ENCODE data around the gene SLC9C1. TPM values are rescaled to one million over a fixed set of nuclear protein-coding genes. Genes with fewer than 3 reads are reported as not detected.

The SLC9C1 gene
- total RNA-seq, 2 experiments from 2014 or later, result not detected

DNA sequence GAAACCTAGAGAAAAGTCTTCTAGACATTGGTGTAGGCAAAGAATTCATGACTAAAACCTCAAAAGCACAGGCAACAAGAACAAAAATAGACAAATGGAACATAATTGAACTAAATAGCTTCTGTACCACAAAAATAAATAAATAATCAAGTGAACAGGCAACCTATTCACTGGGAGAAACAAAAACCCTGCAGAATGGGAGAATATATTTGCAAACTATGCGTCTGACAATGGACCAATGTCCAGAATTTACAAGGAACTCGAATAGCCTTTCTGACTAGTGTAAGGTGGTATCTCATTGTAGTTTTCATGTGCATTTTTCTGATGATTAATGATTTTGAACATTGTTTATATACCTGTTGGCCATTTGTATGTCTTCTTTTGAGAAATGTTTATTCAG is 124.0 kb downstream of the SLC9C1 start:
- TF ChIP-seq, protein P1, sequence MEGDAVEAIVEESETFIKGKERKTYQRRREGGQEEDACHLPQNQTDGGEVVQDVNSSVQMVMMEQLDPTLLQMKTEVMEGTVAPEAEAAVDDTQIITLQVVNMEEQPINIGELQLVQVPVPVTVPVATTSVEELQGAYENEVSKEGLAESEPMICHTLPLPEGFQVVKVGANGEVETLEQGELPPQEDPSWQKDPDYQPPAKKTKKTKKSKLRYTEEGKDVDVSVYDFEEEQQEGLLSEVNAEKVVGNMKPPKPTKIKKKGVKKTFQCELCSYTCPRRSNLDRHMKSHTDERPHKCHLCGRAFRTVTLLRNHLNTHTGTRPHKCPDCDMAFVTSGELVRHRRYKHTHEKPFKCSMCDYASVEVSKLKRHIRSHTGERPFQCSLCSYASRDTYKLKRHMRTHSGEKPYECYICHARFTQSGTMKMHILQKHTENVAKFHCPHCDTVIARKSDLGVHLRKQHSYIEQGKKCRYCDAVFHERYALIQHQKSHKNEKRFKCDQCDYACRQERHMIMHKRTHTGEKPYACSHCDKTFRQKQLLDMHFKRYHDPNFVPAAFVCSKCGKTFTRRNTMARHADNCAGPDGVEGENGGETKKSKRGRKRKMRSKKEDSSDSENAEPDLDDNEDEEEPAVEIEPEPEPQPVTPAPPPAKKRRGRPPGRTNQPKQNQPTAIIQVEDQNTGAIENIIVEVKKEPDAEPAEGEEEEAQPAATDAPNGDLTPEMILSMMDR (IDR thresholded peaks at IDR 0.05), result no peak
- ATAC-seq (no peak), DNase-seq (no peak)
- Mint-ChIP-seq H3K27ac (no peak overlapping the region), H3K36me3 (ENCODE audit: low read depth) (no peaks in the 10 kb centered on the region), H3K9me3 (no peaks in the 10 kb centered on the region), H3K27me3 (no peaks in the 10 kb centered on the region), H3K4me1 (ENCODE audit: low read depth) (no peaks in the 10 kb centered on the region), H3K4me3 (no peak overlapping the region)
- intact Hi-C loops (cut with micrococcal nuclease), result no loop called here
- CTCF ChIA-PET, result no interaction called here
- POLR2A ChIA-PET, result no interaction called here

DNA sequence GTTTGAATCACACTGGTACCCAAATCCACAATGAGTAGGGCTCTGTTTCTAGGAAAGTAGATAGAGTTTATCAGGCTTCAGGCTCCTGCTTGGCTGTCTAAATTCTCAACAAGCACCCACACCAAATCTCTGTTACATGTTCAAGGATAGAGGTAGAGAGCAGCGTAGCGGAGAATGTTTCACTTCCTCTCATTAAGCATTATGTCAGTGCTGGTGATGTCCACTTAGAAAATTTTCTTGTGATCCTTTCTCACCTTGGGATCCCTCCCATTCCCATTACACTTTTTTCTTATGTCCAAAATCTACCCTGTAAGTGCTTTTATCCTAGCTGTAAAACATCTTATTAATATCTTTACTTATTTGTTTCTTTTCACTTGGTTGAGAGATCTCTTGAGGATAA is 126.3 kb downstream of the SLC9C1 start:
- TF ChIP-seq, protein P1 (IDR thresholded peaks at IDR 0.05), result no peak
- Mint-ChIP-seq H3K4me1 (ENCODE audit: low read depth) (no peaks in the 10 kb centered on the region), H3K27ac (no peak overlapping the region), H3K27me3 (no peaks in the 10 kb centered on the region), H3K36me3 (ENCODE audit: low read depth) (no peaks in the 10 kb centered on the region), H3K9me3 (no peaks in the 10 kb centered on the region), H3K4me3 (no peak overlapping the region)
- CTCF ChIA-PET, result interaction anchor here (0.5 to 2.0 kb wide), 2 partner anchors 56 to 319 kb away, joined by 3 to 6 read pairs; no protein-coding TSS in a partner anchor
- ATAC-seq, result no peak
- intact Hi-C loops (cut with micrococcal nuclease), result no loop called here
- DNase-seq, result no peak
- POLR2A ChIA-PET, result no interaction called here

DNA sequence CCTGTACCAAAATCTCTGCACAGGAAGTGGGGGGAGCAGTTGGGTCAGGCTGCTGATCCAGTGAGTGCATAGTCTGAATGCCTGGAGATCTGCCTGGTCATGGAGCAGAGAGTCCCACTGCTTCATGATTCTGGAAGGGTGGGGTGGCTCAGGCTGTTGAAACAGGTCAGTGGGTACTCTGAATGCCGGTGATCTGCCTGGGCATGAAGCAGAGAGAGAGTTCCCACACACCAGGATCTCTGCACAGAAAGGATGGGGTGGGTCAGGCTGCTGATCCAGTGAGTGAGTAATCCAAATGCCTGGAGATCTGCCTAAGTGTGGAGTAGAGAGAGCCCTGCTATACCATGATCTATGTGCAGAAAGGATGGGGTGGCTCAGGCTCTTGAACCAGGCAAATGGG is 144.9 kb downstream of the SLC9C1 start:
- peaks cover 4% of the 10 kb centered on the region for H3K36me3 Mint-ChIP-seq (ENCODE audit: low read depth)

DNA sequence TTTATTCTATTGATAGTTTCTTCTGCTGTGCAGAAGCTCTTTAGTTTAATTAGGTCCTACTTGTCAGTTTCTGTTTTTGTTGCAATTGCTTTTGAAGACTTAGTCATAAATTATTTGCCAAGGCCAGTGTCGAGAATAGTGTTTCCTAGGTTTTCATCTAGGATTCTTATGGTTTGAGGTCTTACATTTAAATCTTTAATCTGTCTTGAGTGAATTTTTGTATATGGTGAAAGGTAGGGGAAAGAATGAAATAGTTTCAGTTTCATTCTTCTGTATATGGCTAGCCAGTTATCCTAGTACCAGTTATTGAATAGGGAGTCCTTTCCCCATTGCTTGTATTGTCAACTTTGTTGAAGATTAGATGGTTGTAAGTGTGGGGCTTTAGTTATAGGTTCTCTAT is 150.3 kb downstream of the SLC9C1 start:
- CTCF ChIA-PET, result interaction anchor here (0.9 to 1.0 kb wide), 2 partner anchors 32 kb away, joined by 3 read pairs; no protein-coding TSS in a partner anchor
- POLR2A ChIA-PET, result interaction anchor here (0.7 kb wide), 1 partner anchor 155 kb away, joined by 3 read pairs; no protein-coding TSS in a partner anchor
- peaks cover 6% of the 10 kb centered on the region for H3K36me3 Mint-ChIP-seq (ENCODE audit: low read depth)
- peaks cover 20% of the 10 kb centered on the region for H3K9me3 Mint-ChIP-seq
- peaks cover 16% of the 10 kb centered on the region for H3K4me1 Mint-ChIP-seq (ENCODE audit: low read depth)
- TF ChIP-seq, protein P1 (IDR thresholded peaks at IDR 0.05), result no peak
- H3K4me3 Mint-ChIP-seq, result peak overlapping the region; percentile 24
- ATAC-seq (peak; percentile 64), DNase-seq (no peak)
- H3K27ac Mint-ChIP-seq, result peak overlapping the region; percentile 25
- no peaks in the 10 kb centered on the region for H3K27me3 Mint-ChIP-seq
- intact Hi-C loops (cut with micrococcal nuclease), result no loop called here

More for the DNA sequence above, 144.9 kb downstream of the SLC9C1 start:
- Mint-ChIP-seq H3K9me3 (peaks cover 16% of the 10 kb centered on the region), H3K27ac (no peak overlapping the region), H3K4me3 (no peak overlapping the region), H3K4me1 (ENCODE audit: low read depth) (no peaks in the 10 kb centered on the region), H3K27me3 (no peaks in the 10 kb centered on the region)
- TF ChIP-seq, protein P1 (IDR thresholded peaks at IDR 0.05), result no peak
- intact Hi-C loops (cut with micrococcal nuclease), result no loop called here
- ATAC-seq, result no peak
- ChIA-PET CTCF (no interaction called here), POLR2A (no interaction called here)
- no peak for DNase-seq

DNA sequence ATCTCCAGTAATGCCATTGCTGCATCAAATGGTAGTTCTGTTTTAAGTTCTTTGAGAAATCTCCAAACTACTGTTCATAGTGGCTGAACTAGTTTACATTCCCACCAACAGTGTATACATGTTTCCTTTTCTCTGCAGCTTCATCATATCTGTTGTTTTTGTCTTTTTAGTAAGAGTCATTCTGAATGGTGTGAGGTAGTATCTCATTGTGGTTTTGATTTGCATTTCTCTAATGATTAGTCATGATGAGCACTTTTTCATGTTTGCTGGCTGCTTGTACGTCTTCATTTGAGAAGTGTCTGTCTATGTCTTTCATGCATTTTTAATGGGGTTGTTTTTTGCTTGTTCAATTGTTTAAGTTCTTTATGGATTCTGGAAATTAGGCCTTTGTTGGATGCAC is 150.8 kb downstream of the SLC9C1 start:
- Mint-ChIP-seq H3K4me1 (ENCODE audit: low read depth) (peaks cover 16% of the 10 kb centered on the region), H3K27me3 (no peaks in the 10 kb centered on the region), H3K9me3 (peaks cover 20% of the 10 kb centered on the region), H3K36me3 (ENCODE audit: low read depth) (peaks cover 6% of the 10 kb centered on the region), H3K4me3 (peak overlapping the region; percentile 24), H3K27ac (peak overlapping the region; percentile 25)
- TF ChIP-seq, protein P1 (IDR thresholded peaks at IDR 0.05), result no peak
- POLR2A ChIA-PET, result interaction anchor here (0.7 kb wide), 1 partner anchor 155 kb away, joined by 3 read pairs; no protein-coding TSS in a partner anchor
- DNase-seq (no peak), ATAC-seq (peak; percentile 83)
- intact Hi-C loops (cut with micrococcal nuclease), result no loop called here
- CTCF ChIA-PET, result interaction anchor here (1.0 kb wide), 1 partner anchor 31 kb away, joined by 3 read pairs; no protein-coding TSS in a partner anchor

Data from activated CD8-positive, alpha-beta T cell treated with anti-CD3 and anti-CD28 coated beads for 36 hours (primary cell).